Colon (tissue), 2 donors: ENCODE results near the gene GOLGA8N.

Source experiments
- FAIRE-seq: peaks from 2 replicates; lab custom pipeline; 2012; peaks lifted over from hg19 to GRCh38; lab: Jason Lieb, UNC
- donor health status: control.
- donor health status: control.

Gene GOLGA8N

GRCh38 chr15:32651229-32651837 is 58.1 kb downstream of the GOLGA8N start:
- FAIRE-seq: no peak

GRCh38 chr15:32652178-32652577 is 58.9 kb downstream of the GOLGA8N start:
- no peak for FAIRE-seq

- no peak for FAIRE-seq
Measured at GRCh38 chr15:32656091-32656490, 62.8 kb downstream of the GOLGA8N start.

GRCh38 chr15:32656496-32656895 is 63.2 kb downstream of the GOLGA8N start:
- FAIRE-seq: no peak
